NCI-H1417 treated with DMSO at 0.1 percent for 48 hours (cell line): ENCODE results near the gene HVCN1.
A peak's percentile ranks its signal among the peaks of the same experiment; 100 is the strongest.
"Not testable (repeated sequence)": the region's sequence is repeated elsewhere in the genome, so short reads cannot be mapped to it uniquely, and the experiment has no call there.

Experiments used
- DNase-seq: peaks from one replicate; lab custom pipeline; 2025; lab: John Stamatoyannopoulos, UW

Gene HVCN1, protein sequence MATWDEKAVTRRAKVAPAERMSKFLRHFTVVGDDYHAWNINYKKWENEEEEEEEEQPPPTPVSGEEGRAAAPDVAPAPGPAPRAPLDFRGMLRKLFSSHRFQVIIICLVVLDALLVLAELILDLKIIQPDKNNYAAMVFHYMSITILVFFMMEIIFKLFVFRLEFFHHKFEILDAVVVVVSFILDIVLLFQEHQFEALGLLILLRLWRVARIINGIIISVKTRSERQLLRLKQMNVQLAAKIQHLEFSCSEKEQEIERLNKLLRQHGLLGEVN

DNA sequence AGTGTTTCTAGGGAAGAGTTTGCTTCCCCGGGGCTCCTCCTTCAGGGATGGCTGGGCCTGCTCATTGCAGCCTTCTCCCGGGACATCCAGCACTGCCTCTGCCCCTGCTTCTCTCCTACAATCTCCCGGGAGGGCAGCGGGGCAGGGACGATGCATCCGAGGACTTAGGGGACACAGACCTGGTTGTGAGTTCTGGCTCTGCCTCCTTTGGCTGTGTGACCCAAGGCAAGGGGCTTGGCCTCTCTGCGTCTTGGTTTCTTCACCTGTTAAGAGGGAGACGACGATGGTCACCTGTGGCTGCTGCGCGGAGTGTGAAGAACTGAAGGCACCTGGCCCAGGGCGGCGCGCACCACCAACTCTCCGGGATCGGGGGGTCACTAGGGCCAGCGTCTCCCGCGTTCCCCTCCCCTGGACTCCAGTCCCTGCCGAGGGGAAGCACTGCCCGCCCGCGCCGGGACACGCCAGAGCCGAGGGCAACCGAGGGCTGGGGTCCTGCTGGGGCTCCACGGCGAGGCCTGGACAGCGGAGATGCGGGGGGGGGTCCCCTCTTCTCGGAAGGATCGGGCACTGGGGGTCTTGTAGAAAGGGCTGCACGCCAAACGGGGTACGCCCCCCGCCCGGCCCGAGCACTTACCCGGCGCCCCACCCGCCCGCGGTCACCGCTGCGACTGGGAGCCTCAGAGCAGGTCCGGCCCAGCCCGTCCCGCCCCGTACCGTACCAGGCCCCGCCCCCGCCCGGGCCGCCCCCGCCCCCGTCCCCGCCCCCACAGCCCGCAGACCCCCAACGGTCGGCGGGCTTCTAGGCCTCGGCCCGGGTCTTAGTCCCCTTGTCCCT is at the start of gene HVCN1:
TSS of gene HVCN1 (minus strand) at position 670 of the 835 bp plus-strand sequence. CDS start 5,870 bp downstream, outside the sequence.
- no peak for DNase-seq

DNA sequence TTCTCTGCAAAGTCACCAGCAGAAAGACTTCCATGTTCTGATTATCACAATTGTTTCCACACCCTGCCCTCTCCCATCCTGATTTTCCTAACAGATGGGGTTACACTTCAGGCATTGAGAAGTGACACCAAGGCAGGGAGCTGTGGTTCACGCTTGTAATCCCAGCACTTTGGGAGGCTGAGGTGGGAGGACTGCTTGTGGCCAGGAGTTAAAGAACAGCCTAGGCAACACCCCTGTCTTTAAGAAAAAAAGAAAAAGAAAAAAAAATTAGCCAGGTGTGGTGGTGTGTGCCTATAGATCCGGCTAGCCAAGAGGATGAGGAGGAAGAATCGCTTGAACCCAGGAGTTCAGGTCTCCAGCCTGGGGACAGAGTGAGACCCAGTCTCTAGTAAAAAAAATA is 48.6 kb upstream of the HVCN1 start:
- DNase-seq: no peak

DNA sequence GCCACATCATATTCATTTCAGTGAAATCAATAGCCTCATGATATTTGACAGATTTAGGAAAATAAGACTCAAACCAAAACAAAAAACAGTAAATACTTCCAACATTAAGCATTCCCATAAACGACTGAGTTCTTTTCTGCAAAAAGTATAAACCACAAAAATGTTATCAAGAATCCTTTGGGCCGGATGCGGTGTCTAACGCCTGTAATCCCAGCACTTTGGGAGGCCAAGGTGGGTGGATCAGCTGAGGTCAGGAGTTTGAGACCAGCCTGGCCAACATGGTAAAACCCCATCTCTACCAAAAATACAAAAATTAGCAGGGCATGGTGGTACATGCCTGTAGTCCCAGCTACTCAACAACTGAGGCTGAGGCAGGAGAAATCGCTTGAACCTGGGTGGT is 48.1 kb upstream of the HVCN1 start:
- not testable (repeated sequence) for DNase-seq

DNA sequence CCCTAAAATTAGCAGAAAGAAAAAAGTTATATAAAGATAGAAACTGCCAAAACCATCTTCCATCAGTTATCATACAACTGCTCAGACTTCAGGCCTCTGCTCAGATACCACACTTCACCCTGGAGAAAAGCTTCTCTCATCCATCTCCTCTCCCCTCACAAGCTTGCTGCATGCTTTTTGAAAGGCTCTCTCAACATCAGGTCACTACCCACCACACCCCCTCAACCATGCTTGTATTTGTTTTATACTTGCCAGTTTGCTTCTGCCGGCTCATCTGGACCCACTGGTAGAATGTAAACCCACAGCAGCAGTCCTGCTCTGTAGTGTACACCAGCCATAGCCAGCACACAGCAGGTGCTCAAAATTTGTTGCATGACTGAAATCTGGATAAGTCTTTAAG is 45.0 kb upstream of the HVCN1 start:
- DNase-seq: no peak

DNA sequence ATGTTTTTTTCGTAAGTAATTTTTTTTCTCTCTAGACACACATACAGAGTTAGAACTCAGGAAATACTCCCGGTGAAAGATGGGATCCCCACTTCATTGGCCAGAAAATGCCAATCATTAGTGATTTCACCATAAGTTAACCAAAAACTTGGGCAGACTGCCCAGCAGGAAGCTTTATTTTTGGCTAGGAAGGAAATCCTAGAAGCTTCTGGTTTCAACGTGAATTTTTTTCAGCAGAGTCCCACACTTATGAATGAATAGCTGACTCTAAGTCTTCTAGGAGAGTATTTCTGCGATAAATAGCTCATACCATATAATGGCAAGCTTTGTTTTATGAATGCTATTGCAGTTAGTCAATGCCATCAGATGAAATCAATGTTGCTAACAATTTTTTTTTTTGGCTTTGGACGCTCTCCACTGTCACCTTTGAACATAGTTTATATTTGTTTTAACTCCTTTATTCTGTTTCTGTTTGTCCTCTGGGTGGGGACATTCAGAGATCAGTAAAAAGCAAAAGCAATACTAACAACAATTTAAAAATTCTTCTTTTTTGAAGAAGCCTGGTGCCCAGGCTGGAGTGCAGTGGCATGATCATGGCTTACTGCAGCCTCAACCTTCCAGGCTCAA is 44.3 kb upstream of the HVCN1 start:
- no peak for DNase-seq

DNA sequence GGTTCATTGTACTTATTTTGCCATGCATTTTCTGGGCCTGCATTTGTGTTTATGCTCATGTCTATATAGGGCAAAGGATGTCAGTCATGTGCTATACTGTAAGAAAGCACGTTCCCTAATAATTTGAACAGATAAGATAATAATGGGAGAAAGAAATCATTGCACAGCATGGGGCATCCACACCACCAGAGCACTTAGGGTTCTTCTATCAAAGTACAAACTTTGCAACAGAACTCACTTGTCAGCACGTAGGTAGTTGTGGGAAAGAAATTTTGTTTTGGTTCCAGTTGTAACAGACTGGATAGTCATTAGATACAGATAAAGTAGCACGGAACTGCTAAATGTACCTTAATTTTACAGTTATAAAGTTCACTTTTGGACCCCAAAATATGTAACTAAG is 43.7 kb upstream of the HVCN1 start:
- no peak for DNase-seq

DNA sequence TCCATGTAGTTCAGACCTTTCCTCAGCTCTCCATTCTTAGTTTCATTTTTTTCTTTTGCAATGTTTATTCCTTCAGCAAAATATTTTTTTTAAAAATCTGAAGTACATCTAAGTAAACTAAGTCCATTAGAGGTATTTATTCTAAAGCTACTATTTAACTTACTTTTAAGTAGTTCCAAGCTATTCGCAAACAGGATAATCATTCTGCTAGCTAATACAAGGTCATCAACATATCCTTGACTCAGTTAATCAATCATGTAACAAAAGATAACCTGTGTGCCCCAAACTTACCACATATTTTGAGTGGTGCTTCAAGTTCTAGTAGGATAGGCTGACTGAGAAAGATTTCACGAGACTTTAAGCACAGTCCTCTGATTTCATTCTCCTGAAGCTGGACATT is 42.6 kb upstream of the HVCN1 start:
- no peak for DNase-seq

DNA sequence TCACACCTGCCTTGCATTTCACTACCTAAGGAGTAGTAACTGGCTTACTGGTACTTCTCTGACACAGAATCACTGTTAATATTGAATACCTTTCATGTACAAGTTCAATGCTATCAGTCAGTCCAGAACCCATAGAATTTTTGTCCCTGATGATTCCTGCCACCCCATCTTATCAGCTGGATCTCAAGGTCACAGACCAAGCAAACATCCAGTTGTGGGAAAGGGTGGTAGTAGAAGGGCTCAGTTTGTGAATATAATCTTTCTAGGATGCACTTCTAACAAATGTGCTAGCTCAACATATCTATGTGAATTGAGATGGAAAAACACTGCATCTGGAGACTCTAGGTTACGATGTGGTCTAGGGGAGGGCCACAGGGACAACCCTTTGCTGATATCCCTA is 39.7 kb upstream of the HVCN1 start:
- DNase-seq: no peak

DNA sequence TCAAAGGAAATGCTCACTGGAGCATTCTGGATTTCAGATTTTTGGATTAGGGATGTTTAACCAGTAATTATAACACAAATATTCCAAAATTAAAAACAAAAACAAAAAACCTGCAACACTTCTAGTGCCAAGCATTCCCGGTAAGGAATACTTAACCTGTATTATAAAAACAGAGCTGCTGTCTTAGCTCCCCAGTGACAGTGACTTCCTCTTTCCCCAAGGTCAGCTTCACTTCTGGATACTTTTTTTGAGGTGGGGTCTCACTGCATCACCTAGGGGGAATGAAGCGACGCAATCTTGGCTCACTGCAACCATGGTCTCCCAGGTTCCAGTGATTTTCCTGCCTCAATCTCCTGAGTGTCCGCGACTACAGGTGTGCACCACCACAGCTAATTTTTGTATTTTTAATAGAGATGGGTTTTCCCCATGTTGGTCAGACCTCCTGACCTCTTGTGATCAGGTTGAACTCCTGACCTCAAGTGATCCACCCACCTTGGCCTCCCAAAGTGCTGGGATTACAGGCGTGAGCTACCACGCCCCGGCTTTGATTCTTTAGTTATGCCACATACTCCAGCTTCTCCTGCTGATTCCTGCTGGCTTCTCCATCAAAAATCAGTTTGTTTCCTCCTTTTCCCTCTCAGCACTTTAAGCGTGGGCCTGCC is 37.9 kb upstream of the HVCN1 start:
- DNase-seq: no peak

DNA sequence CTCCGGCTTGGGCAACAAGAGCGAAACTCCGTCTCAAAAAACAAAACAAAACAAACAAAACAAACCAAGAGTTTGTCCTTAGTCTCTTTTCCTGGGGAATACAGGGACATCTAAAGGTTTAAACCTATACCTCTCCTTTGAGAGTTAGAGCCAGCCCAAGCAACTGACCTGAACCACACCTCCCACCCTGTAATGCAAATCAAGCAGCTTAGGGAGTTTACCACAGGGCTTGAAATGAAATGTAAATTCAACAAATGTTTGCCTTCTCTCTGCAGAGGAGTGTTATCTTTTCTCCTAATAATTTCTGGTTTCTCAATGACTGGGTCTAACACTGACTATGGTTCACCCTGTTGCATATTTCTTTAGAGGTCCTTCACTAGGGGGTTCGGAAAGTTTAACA is 37.1 kb upstream of the HVCN1 start:
- no peak for DNase-seq

DNA sequence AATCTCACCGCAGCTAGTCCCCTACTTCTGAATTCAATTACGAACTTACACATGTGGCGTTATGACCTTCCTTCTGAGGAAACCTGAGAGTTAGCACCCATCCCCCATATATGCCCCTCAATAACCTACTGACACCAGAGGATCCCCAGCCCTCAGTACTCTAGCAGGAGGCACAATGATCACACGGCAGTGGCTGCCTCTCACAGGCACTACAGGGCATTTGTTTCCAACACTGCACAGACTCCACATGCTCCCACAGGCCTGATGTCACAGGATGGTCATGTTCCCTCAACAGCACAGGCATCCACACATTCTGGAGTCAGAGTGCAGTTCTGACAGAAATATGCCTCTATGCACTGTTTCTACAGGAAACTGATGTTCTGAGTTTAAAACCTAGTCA is 36.4 kb upstream of the HVCN1 start:
- DNase-seq: no peak

DNA sequence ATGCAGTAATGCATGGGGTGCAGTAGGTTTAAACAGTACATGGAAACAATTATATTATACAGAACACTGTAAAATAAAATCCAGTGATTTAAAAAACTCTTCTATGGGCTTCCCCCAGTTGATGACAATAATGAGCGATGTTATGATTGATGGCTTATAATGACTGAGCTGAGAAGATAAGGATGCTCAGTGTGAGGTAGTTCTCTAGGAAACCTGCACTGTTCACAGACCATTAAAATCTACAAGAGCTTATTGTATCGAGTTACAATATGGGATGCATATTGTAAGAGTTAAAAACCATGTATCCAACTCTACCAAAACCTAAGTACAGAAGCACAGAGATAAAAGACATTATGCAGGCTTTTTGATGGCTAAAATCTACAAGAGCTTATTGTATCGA is 34.0 kb upstream of the HVCN1 start:
- DNase-seq: peak; percentile 31

DNA sequence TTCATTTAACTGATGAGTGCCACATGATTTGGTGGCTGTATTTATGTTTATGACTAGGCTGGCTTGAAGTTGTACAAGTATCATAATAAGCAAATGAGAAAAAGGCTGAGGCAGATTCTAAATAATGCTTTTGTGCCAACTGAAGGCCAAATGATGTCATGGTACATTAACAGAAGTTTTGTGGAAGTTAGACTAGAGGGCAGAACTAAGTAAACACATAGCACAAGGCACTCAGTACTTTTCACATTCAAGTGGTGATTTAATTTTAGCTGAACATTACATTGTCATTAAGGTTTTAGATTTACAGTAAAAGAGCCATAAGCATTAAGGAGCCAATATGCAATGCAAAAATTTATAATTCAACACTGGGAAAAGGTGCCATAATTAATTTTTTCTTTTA is 32.7 kb upstream of the HVCN1 start:
- no peak for DNase-seq

DNA sequence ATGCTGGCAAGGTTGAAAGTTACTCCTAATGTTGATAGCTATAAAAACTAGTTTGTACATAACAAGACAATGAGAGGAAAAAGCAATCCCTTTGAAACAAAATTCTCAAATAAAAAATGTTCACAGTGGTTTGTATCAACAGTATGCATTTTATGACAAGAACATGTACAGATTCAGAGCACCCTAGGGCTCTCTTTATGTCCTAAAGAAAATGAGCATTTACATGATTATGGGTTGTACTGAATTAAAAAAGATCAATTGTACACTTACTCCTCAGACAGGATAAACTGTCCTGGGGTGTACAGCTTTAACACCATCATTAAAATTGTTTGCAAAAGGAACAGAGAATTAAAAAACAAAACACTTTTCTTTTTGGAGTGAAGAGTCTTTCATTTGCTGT is 31.6 kb upstream of the HVCN1 start:
- DNase-seq: no peak

DNA sequence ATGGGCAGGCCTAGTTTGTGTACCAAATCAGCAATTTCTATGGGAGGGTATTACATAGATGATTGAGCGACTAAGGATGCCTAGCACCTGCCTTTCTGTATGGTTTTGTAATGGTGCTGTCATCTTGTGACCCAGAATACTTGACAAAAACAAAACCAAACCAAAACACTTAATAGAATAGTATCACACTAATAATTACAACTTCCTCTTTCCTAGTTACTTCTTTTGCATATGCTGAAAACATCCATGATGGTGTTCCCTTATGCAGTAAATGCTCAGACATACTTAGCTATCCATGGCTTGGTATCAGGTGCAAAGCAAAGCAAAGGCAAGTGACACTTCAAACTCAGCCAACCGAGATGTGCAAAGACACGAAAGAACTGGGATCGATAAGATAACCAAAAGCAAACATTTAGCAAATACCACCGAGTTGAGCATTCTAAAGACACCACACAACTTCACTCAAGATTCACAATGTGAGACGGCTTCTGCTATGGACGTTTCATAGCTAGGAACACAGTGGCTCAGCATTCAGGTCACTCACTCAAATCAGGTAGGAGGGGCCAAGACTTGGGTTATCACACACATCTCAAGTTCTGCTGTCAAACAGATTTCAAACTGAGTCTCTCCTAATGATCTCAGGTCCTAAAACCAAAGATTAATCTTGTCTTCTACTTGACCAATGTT is 29.4 kb upstream of the HVCN1 start:
- no peak for DNase-seq

DNA sequence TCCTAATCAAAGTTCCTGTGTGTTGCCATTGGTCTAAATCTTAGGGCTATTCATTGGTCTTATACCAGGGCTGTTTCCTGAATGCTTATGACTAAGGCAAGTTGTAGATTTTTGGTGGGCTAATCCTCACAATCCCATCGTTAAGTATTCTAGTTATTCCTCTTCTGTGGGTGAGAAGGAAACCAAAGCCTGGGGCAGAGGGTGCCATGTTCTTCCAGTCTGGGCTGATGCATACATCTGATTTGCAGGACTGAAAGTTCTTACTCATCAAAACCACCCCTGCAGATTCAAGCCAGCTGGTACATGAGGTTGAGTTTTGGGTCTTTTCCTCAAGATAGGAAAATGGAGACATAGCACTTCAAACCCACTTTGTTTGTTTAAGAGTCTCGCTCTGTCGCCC is 28.1 kb upstream of the HVCN1 start:
- no peak for DNase-seq

DNA sequence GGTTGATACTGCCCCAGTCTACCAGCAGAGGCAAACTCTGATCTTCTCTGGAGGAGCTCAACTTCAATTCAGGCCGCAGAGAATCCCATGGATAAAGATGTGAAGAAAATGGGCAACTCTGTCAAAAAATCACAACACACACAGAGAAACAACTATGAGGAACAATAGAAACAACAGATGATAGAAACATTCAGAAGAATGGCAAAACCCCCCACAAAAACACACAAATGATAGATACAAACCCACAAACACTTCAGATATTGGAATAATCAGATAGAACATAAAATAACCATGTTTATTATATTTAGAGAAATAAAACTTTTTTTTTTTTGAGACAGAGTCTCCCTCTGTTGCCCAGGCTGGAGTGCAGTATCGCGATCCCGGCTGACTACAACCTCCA is 20.0 kb upstream of the HVCN1 start:
- DNase-seq: no peak

DNA sequence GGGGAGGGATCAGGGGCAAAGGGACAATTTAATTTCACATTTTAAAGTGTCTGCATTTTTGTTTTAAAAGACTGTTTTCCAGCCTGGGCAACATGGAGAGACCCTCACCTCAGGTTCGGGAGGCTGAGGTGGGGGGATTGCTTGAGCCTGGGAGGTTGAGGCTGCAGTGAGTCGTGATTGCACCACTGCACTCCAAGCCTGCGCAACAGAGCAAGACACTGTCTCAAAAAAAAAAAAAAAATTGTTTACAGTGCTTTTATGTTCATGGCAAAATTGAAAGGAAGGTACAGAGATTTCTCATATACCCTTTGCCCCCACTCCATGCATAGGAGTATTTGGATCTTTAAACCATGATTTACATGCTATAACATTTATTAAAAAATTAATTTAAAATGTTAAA is 16.4 kb upstream of the HVCN1 start:
- no peak for DNase-seq

DNA sequence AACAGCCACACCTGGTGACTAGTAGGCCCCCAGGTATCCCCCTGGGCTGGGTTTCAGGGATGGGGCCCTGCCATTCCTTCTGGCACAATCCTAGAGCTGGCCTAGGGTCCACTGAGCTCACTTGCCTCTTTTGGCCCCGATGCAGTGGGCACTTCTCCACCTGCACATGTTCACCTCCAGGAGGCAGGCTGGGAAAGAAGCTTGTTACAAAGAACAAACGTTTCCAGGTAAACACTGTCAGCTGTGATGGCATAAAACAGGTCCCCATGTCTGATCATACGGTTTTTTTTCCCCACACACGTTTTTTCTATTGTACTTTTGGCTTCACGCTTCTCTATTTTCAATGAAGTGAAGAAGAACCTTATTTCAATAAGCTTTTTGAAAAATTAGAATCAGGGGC is 15.8 kb upstream of the HVCN1 start:
- DNase-seq: no peak

DNA sequence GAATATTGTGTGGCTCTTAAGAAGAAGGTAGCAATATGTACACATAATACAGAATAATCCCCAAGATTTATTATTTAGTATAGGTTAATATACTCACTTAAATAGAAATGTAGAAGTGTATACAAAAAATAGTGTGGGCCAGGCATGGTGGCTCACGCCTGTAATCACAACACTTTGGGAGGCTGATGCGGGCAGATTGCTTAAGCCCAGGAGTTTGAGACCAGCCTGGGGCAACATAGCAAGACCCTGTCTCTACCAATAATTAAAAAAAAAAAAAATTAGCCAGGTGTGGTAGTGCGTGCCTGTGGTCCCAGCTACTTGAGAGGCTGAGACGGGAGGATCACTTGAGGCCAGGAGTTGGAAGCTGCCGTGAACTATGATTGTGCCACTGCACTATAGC is 15.3 kb upstream of the HVCN1 start:
- DNase-seq: no peak

DNA sequence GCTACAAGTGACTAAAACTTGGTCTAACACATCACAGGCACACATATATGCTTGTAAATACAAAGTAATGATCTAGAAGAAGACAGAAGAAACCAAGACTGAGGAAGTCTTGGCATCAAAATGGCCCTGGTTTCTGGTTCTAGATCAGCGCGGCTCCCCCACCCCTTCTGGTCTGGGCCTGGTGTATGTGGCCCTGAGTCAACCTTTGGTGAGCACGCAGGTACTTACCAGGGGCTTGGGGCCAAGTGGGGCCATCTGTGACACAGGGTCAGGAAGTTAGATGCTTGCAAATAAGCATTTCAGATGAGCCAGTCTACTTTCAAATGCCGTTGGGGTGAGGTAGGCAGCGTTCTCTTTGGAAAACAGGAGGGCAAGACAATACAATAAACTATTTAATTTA is 13.2 kb upstream of the HVCN1 start:
- DNase-seq: no peak
